ENCODE results near the gene HSPH1. TPM values are rescaled to one million over a fixed set of nuclear protein-coding genes. Genes with fewer than 3 reads are reported as not detected.

The HSPH1 gene
- total and polyA plus RNA-seq, 10 of the 15 experiments (the other 5 are each of a cell fraction or from before 2014, with no cell fraction given), result 40.2 to 159 (median 92.6) TPM

DNA sequence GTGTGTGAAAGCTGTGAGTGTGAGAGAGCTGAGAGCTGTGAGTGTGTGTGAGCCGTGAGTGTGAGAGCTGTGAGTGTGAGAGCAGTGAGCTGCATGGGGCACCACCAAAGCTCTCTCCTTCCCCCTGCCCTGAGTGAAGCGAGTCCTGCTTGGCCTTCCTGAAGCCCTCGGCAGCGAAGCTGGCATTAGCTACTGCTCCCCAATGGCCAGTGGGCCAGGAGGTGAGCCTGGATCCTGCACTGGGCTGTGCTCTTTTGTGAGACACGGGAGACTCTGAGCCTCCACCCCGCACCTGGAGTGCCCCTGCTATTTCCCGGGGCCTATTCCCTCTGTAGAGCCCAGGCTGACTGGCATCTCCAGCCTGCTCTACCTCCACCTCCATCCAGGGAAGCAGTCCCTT is 51.5 kb downstream of the HSPH1 start:
- TF ChIP-seq PAX5 (IDR thresholded peaks at IDR 0.05; ENCODE audit: borderline replicate concordance, low read depth, low read length) (no peak), NR2C2 (IDR thresholded peaks at IDR 0.05; ENCODE audit: borderline replicate concordance, control insufficient read depth, insufficient read length, low read depth) (no peak), SMAD1 (IDR thresholded peaks at IDR 0.05; ENCODE audit: low read depth, partially characterized antibody) (no peak), HDAC2 (IDR thresholded peaks at IDR 0.05) (no peak), GATAD2B (conservative IDR thresholded peaks at IDR 0.05; ENCODE audit: low read depth) (no peak), E2F8 (IDR thresholded peaks at IDR 0.05; ENCODE audit: low read depth, partially characterized antibody) (no peak), POU2F2 (IDR thresholded peaks at IDR 0.05; ENCODE audit: borderline replicate concordance, low read depth, low read length) (no peak), RCOR1 (conservative IDR thresholded peaks at IDR 0.05; ENCODE audit: low read depth, low read length) (no peak)
- TF ChIP-seq, protein P1, sequence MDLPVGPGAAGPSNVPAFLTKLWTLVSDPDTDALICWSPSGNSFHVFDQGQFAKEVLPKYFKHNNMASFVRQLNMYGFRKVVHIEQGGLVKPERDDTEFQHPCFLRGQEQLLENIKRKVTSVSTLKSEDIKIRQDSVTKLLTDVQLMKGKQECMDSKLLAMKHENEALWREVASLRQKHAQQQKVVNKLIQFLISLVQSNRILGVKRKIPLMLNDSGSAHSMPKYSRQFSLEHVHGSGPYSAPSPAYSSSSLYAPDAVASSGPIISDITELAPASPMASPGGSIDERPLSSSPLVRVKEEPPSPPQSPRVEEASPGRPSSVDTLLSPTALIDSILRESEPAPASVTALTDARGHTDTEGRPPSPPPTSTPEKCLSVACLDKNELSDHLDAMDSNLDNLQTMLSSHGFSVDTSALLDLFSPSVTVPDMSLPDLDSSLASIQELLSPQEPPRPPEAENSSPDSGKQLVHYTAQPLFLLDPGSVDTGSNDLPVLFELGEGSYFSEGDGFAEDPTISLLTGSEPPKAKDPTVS (IDR thresholded peaks at IDR 0.05; ENCODE audit: low read depth, low read length), result no peak
- ATAC-seq, result no peak
- BruUV-seq (replicated peaks), result no TSS peak
- RAD21 ChIA-PET (ENCODE audit: unreplicated experiment), result no interaction called here
- Histone ChIP-seq H3K36me3 (ENCODE audit: control insufficient read depth in 2 of 2, insufficient read depth in 2 of 2, low read length in 1 of 2) (no peaks in the 10 kb centered on the region), H3K4me3 (no peak overlapping the region), H2AFZ (ENCODE audit: control insufficient read depth, low read depth, low read length) (no peak overlapping the region), H3K4me1 (ENCODE audit: control insufficient read depth, insufficient read depth, low read length) (no peaks in the 10 kb centered on the region), H4K20me1 (ENCODE audit: control insufficient read depth, insufficient read depth) (no peaks in the 10 kb centered on the region), H3K79me2 (ENCODE audit: control insufficient read depth, insufficient read depth, low read length) (no peaks in the 10 kb centered on the region), H3K27me3 (replicated peaks in 1 of 2; ENCODE audit: control insufficient read depth in 2 of 2, insufficient read depth in 2 of 2, low read length in 1 of 2) (peaks cover 1 to 4% of the 10 kb centered on the region in 2 experiments; a peak in 2 of 4 replicates), H3K4me2 (ENCODE audit: control insufficient read depth, insufficient read depth) (no peak overlapping the region), H3K27ac (ENCODE audit: control insufficient read depth, insufficient read depth) (no peak overlapping the region), H3K9ac (ENCODE audit: control insufficient read depth, insufficient read depth, low read length) (no peak overlapping the region), H3K9me3 (replicated peaks; ENCODE audit: control insufficient read depth, insufficient read depth, low read length) (no peaks in the 10 kb centered on the region)
- no peak for DNase-seq (ENCODE audit: low read depth, low spot score)
- WGBS (ENCODE audit: insufficient coverage, insufficient replicate concordance, low lambda C conversion rate, missing lambda C conversion rate), result 22% methylated on average over 4 of the region's 7 CpGs
- in situ Hi-C loops (cut with MboI) (no loop called here), intact Hi-C loops (cut with micrococcal nuclease; ENCODE audit: unreplicated experiment) (no loop called here)
- FAIRE-seq, result no peak
- SMC1A ChIA-PET (ENCODE audit: uncharacterized antibody, unreplicated experiment), result no interaction called here
- POLR2A ChIA-PET, result no interaction called here
- CTCF ChIA-PET, result no interaction called here
